ENCODE data around the gene IKZF4.
"Not testable (repeated sequence)": the region's sequence is repeated elsewhere in the genome, so short reads cannot be mapped to it uniquely, and the experiment has no call there.

Gene IKZF4

GRCh38 chr12:56041552-56042429 is 20.9 kb downstream of the IKZF4 start, which contains the start of gene RPS26:
RPS26 (plus strand) TSS chr12:56041918; CDS start chr12:56042167, 249 bp downstream.
- FAIRE-seq = peak; percentile 88

- not testable (repeated sequence) for FAIRE-seq
Observed at GRCh38 chr12:56042430-56042813, 21.6 kb downstream of the IKZF4 start.

- FAIRE-seq = no peak
Observed at GRCh38 chr12:56042843-56043242, 22.0 kb downstream of the IKZF4 start.

- FAIRE-seq = no peak
Observed at GRCh38 chr12:56046027-56046780, 25.4 kb downstream of the IKZF4 start.

GRCh38 chr12:56053407-56053893 is 32.6 kb downstream of the IKZF4 start:
- no peak for FAIRE-seq

- FAIRE-seq = not testable (repeated sequence)
Observed at GRCh38 chr12:56059964-56060363, 39.1 kb downstream of the IKZF4 start.

- no peak for FAIRE-seq
Observed at GRCh38 chr12:56061982-56062381, 41.1 kb downstream of the IKZF4 start.

GRCh38 chr12:56062996-56063395 is 42.2 kb downstream of the IKZF4 start:
- FAIRE-seq = no peak

- FAIRE-seq = no peak
Observed at GRCh38 chr12:56071648-56072047, 50.8 kb downstream of the IKZF4 start.

GRCh38 chr12:56074396-56074795 is 53.6 kb downstream of the IKZF4 start:
- no peak for FAIRE-seq

GRCh38 chr12:56077966-56078365 is 57.1 kb downstream of the IKZF4 start:
- not testable (repeated sequence) for FAIRE-seq

GRCh38 chr12:56078427-56078826 is 57.6 kb downstream of the IKZF4 start:
- no peak for FAIRE-seq

- peak; percentile 84 for FAIRE-seq
Observed at GRCh38 chr12:56078931-56079722, 58.3 kb downstream of the IKZF4 start.

GRCh38 chr12:56079723-56080555 is 59.1 kb downstream of the IKZF4 start, which contains the start of gene ERBB3:
ERBB3 (plus strand) TSS chr12:56080165; CDS start chr12:56080301, 136 bp downstream.
- FAIRE-seq = no peak

- FAIRE-seq = no peak
Observed at GRCh38 chr12:56080556-56081138, 59.8 kb downstream of the IKZF4 start.

GRCh38 chr12:56081393-56082347 is 60.8 kb downstream of the IKZF4 start:
- FAIRE-seq = no peak

- FAIRE-seq = no peak
Observed at GRCh38 chr12:56082382-56082781, 61.5 kb downstream of the IKZF4 start.

GRCh38 chr12:56082967-56083366 is 62.1 kb downstream of the IKZF4 start:
- FAIRE-seq = no peak

GRCh38 chr12:56084958-56085543 is 64.2 kb downstream of the IKZF4 start:
- FAIRE-seq = no peak

- FAIRE-seq = no peak
Observed at GRCh38 chr12:56086096-56086495, 65.3 kb downstream of the IKZF4 start.

Measured in G401.6 (cell line).